ENCODE data around the gene CAMK2N1.

DNA sequence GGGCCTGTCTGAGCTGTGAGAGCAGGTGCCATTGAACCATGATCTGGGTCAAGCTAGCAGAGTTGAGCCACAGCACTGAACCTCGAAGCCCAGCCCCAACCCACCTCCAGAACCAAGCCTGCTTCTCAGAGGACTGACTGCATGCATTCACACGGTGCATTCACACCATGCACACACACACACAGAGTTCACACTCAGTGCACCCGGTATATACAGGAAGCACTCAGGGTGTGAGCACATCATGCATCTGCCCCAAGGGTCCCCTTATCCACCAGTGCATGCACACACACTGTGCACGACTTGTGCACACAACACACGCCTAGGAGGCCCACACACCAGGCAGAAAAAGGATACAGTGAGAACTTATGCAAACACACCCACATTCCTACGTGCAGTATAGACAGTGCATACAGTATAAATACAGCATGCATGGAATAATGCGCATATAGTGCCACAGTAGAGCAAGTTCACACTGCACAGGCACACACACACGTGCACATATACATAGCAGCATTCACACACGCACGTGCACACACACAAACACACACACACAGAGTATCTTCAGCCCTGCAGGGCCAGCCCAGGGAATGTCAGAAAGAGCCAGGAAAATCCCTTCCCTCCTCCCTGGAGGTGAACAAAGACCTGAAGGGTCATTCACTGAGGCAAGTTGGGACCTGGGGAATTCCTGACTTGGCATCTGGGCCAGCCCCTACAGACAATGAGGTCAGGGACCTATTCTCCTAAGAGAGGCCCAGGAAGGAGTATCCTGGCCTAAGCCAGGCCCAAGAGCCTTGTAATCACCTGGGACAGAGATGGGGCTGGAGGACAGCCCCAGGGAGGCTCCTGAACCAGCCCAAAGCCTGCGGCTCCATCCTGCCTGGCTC, 42.1 kb downstream of the CAMK2N1 start:
- TF ChIP-seq, protein P1, sequence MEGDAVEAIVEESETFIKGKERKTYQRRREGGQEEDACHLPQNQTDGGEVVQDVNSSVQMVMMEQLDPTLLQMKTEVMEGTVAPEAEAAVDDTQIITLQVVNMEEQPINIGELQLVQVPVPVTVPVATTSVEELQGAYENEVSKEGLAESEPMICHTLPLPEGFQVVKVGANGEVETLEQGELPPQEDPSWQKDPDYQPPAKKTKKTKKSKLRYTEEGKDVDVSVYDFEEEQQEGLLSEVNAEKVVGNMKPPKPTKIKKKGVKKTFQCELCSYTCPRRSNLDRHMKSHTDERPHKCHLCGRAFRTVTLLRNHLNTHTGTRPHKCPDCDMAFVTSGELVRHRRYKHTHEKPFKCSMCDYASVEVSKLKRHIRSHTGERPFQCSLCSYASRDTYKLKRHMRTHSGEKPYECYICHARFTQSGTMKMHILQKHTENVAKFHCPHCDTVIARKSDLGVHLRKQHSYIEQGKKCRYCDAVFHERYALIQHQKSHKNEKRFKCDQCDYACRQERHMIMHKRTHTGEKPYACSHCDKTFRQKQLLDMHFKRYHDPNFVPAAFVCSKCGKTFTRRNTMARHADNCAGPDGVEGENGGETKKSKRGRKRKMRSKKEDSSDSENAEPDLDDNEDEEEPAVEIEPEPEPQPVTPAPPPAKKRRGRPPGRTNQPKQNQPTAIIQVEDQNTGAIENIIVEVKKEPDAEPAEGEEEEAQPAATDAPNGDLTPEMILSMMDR (conservative IDR thresholded peaks at IDR 0.05; ENCODE audit: low read depth, low read length): no peak
- TF ChIP-seq EZH2phosphoT487 (IDR thresholded peaks at IDR 0.05; ENCODE audit: borderline replicate concordance, low read length): no peak
- TF ChIP-seq EZH2 (IDR thresholded peaks at IDR 0.05; ENCODE audit: low read length, unreplicated experiment): no peak
